ENCODE data around the gene IL6.

GRCh38 chr7:22776964-22777363 is 50.0 kb downstream of the IL6 start:
- TF ChIP-seq ZZZ3 (IDR thresholded peaks at IDR 0.05; ENCODE audit: control insufficient read depth, insufficient read length, low read depth) (no peak), ZBED1 (IDR thresholded peaks at IDR 0.05; ENCODE audit: borderline replicate concordance) (no peak), CTCF (IDR thresholded peaks at IDR 0.05 in 2 of 3, conservative IDR thresholded peaks at IDR 0.05 in 1 of 3; ENCODE audit: control insufficient read depth in 2 of 3, extremely low read depth in 1 of 3, insufficient read depth in 1 of 3, low read depth in 3 of 3, low read length in 3 of 3) (no peak), POLR2AphosphoS5 (IDR thresholded peaks at IDR 0.05; ENCODE audit: low read length) (no peak), SIX5 (IDR thresholded peaks at IDR 0.05; ENCODE audit: low read depth, low read length, severe bottlenecking) (no peak), IRF4 (IDR thresholded peaks at IDR 0.05; ENCODE audit: low read depth, low read length) (no peak), EZH2 (IDR thresholded peaks at IDR 0.05; ENCODE audit: borderline replicate concordance, control insufficient read depth, low read depth, low read length) (no peak), RFX5 (IDR thresholded peaks at IDR 0.05; ENCODE audit: low read depth, low read length) (no peak), MAX (IDR thresholded peaks at IDR 0.05; ENCODE audit: low read depth, low read length) (no peak), PAX8 (IDR thresholded peaks at IDR 0.05) (no peak), POLR2A (IDR thresholded peaks at IDR 0.05; ENCODE audit: low read depth, low read length) (no peak), CREB1 (IDR thresholded peaks at IDR 0.05; ENCODE audit: low read depth) (no peak), TAF1 (IDR thresholded peaks at IDR 0.05; ENCODE audit: borderline replicate concordance, low read depth, low read length) (no peak)
